Hematopoietic multipotent progenitor cell (in vitro differentiated cells): Measurements from ENCODE around the gene MYBPC3. TPM values are rescaled to one million over a fixed set of nuclear protein-coding genes. Genes with fewer than 3 reads are reported as not detected.

ENCODE experiments used
- DNase-seq, 3 donors: peaks; one replicate each; pipeline ENCODE4 v3.0.0-alpha.2; 2011 to 2015; ENCODE audit warnings: low read depth in 2 of 3, low spot score in 2 of 3
- total RNA-seq: library from RNA; depleted of rRNA; stranded (reverse); fragments of >200 nt; gene quantifications from one replicate; pipeline ENCODE4 v1.2.3, GENCODE V29; 2012

The MYBPC3 gene
- total RNA-seq, 1 donor: 0.27 TPM

GRCh38 chr11:47387944-47388696 is 35.6 kb upstream of the MYBPC3 start:
- no peak for DNase-seq

DNA sequence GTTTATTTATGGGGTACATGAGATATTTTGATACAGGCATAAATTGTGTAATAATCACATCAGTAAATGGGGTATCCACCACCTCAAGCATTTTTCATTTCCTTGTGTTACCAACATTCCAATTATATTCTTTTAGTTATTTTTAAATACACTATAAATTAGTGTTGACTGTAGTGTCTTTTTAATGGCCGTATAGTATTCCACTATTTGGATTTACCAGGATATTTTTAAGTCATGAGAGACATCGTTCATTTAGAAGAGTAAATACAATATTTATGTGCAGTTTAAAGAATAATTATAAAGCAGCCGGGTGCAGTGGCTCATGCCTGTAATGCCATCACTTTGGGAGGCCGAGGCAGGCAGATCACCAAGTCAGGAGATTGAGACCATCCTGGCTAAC is 32.0 kb upstream of the MYBPC3 start:
- DNase-seq: no peak

DNA sequence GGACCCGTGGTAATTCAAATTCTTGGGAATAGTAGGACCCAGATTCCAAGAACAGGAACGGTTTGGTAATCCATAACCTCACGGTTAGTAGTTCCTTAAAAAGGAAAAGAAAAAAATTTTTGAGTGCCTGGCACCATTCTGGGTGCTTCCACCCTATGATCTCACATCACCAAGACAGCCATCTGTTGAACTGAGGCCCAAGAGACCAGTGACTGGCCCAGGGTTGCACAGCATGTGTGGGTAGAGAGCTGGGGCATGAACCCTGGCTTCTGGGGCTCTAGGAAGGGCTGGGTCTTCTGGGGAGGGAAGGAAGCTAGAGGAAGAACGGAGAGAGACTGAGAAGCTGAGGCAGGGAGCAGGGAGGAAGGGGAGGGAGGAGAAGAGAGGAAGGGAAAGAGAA is 30.6 kb upstream of the MYBPC3 start:
- no peak for DNase-seq

- no peak for DNase-seq
Observed at GRCh38 chr11:47380078-47380477, 27.6 kb upstream of the MYBPC3 start.

GRCh38 chr11:47379317-47379716 is 26.8 kb upstream of the MYBPC3 start:
- no peak for DNase-seq

DNA sequence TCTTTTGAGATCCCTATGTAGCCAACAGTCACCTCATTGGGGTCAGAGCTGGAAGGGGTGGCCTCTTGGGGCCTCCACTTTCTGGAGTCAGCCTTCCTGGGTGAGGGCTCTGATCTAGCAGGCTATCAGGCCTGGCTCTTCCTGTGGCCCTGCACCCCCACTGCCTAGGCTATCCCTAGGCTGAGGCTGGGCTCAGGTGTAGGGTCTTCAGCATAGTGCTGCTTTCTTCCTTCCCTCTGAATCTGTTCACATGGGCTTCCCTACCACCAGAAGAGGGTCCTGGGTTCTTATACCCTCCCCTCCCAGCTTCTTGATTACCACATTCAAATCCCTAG is 26.3 kb upstream of the MYBPC3 start:
- no peak for DNase-seq

GRCh38 chr11:47378010-47378835 is 25.7 kb upstream of the MYBPC3 start, which contains the start of gene SPI1:
Gene SPI1 (minus strand): TSS chr11:47378547. CDS start chr11:47378353, 194 bp downstream.
- peak in 2 of 3 donors; percentile 94 to 97 for DNase-seq

DNA sequence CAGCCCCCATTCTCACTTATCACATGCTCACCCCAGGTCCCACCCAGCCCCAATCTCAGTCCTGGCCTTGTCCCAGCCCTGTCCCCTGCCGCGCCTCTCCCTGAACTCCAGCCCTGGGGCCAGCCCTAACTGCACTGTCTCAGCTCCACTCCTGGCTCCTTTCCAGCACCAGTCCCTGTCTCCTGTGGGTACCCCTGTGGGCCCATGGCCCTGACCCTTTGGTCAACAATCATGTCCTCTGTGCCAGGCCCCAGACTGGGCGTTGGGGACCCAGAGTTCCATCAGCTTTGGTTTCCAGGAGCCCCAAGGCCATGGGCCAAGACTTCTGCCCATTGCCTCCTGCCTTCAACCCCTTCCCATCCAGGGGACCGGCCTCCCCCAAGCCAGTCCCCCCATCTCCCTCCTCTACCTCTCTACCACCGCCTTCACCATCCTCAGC is 25.1 kb upstream of the MYBPC3 start:
- DNase-seq: no peak

GRCh38 chr11:47376525-47377371 is 24.2 kb upstream of the MYBPC3 start:
- no peak for DNase-seq

DNA sequence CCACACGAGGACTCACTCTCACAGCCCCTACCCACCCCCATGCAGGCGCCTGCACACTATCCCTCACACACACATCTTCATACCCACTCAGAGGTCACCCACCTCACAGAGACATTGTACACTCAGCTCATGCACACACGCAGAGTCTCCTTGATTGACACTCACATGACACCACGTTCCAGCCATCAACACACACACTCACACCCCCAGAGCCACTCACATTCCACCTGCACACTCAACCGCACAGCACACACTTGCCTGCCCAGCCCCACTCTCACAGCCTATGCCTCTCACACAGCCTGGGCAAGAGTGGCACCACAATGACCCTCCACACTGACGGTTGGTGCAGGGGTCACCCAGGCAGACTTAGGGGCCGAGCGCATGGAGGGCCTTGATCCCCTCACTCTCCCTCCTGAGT is 23.6 kb upstream of the MYBPC3 start:
- no peak for DNase-seq

GRCh38 chr11:47375546-47376085 is 23.1 kb upstream of the MYBPC3 start:
- DNase-seq: no peak

DNA sequence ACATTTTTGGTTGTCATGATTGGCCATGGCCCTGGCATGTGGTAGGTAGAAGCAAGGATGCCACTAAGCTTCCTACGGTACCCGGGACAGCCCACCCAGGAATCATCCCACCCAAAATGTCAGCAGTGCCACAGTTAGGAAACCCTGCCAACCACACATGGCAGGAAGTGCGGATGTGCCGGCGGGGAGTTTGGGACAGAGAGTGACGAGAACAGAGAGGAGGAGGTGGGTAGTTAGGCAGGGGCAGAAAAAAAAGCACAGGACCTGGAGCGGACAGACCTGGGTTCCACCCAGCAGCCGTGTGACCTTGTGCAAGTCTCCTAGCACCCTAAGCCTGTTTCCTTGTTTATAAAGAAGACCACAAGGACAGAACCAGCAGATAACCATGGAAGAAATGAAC is 22.5 kb upstream of the MYBPC3 start:
- DNase-seq: no peak

DNA sequence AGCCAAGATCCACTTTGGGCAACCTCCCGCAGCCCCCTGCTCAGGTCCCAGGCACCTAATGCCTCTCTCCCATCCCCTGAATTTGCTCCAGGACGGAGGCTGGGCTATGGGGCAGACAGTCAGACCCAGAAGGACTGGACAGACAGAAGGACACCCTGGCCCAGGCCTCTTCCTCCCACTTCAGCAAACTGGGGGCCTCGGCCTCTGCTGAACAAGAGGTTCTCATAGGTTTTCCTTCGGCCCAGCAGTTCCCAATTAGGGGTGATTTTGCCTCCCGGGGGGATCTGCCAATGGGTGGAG is 22.2 kb upstream of the MYBPC3 start:
- DNase-seq: no peak

GRCh38 chr11:47373876-47374719 is 21.6 kb upstream of the MYBPC3 start:
- peak; percentile 72 to 76 (median 75) for DNase-seq

DNA sequence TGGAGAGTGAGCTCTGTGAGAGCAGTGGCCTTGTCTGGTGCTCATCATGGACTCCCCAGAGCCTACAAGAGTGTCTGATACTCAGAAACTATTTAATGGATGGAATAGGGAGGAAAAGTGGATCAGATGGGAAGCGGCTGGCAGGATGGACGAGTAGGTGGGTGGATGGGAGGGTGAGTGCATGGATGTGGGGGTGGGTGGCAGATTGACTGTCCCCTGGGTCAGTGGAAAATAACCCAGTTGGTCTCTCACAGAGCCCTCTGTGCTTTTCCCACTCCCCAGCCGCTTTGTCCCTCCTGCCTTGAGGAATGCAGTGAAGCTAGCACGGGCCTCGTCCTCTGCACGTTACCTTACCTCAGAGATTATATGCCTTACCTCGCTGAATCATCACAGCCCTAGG is 19.9 kb upstream of the MYBPC3 start:
- no peak for DNase-seq

GRCh38 chr11:47369676-47370075 is 17.2 kb upstream of the MYBPC3 start:
- DNase-seq: no peak

DNA sequence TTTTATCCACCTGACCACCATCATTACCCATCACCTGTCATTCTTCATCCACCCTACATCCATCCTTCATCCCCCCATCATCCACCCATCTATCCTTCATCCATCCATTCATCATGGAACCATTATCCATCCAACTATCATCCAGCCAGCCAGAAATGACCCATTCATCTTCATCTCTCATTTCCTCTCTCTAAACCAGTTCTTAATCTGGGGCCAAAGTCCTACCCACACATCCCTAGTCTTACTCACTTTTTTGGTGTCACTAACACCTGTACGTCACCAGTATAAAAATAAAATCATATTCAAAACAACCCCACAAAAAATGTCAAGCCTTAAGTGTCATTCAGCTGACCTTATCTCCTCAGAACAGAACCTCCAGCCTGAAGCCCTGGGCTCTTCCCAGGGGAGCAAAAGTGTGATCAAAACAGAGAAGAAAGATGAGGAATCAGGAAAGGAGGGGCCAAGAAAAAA is 13.6 kb upstream of the MYBPC3 start:
- DNase-seq: no peak

- DNase-seq: no peak
Observed at GRCh38 chr11:47361419-47361818, 8.9 kb upstream of the MYBPC3 start.

DNA sequence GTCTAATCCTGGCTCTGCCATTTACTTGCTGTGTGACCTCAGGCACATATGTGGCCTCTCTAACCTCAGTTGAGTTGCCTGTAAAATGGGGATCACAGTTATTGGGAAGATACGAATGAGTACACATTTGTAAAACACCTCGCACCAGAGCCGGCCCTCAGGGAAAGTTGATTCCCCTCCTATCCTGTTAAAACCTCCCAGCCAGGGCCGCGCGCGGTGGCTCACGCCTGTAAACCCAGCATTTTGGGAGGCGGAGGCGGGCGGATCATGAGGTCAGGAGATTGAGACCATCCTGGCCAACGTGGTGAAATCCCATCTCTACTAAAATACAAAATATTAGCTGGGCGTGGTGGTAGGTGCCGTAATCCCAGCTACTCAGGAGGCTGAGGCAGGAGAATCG is 7.8 kb upstream of the MYBPC3 start:
- no peak for DNase-seq

GRCh38 chr11:47359586-47359985 is 7.1 kb upstream of the MYBPC3 start:
- DNase-seq: peak in 2 of 3 donors; percentile 84 to 92
